GM19025 (cell line): ENCODE results near the gene TEX11.
"Not testable (repeated sequence)": the region's sequence is repeated elsewhere in the genome, so short reads cannot be mapped to it uniquely, and the experiment has no call there.

ENCODE experiments used
- ATAC-seq: cut with Tn5 transposase; IDR thresholded peaks from one replicate; pipeline ENCODE4 v1.9.1; 2021; ENCODE audit warnings: mild to moderate bottlenecking, low read depth, moderate library complexity; ENCODE audit not compliant: unreplicated experiment

The TEX11 gene

DNA sequence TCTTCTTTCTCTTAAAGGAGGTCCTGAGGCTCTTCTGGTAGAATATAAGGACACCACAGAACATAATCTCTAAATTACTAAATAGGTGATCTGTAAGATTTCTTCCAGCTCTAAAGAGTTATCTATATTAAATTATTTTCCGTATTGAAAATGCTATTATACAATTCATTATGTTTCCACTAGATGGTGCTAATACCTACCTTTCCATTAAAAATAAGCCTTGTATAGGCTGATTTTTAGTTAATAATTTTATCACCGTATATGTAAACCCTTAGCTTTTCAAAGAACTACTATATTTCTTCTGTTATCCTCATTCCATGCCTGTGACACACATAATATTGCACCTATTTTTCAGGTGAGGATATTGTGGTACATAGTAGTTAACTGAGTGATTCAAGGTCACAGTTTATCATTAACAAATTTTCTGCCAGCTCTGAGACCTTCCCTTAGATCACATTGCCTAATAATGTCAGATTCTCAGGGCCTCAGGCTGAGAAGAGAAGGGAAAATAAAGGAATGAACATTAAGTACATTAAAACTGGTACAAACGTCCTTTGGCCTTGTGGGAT is 138.8 kb downstream of the TEX11 start:
- ATAC-seq, result no peak

DNA sequence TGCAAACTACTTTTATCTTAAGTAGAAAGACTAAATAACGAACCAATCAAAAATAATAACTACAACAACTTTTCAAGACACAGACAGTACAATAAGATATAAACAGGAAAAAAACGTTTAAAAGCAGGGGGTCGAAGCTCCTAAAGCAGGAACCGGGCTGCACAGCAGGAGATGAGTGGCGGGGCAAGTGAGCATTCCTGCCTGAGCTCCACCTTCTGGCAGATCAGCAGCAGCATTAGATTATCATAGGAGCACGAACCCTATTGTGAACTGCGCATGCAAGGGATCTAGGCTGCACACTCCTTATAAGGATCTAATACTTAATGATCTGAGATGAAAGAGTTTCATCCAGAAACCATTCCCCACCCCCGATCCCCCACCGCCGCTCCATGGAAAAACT is 146.2 kb downstream of the TEX11 start:
- ATAC-seq, result no peak

DNA sequence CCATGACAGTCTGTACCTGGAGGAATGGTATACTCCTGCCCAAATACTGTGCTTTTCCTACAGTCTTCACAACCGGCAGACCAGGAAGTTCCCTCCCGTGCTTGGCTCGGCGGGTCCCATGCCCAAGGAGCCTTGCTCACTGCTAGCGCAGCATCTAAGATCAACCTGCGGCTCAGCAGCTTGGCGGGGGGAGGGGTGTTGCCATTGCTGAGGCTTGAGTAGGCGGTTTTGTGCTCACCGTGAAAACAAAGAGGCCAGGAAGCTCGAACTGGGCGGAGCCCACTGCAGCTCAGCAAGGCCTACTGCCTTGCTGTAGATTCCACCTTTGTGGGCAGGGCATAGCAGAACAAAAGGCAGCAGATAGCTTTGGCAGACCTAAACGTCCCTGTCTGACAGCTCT is 152.7 kb downstream of the TEX11 start:
- ATAC-seq, result no peak

DNA sequence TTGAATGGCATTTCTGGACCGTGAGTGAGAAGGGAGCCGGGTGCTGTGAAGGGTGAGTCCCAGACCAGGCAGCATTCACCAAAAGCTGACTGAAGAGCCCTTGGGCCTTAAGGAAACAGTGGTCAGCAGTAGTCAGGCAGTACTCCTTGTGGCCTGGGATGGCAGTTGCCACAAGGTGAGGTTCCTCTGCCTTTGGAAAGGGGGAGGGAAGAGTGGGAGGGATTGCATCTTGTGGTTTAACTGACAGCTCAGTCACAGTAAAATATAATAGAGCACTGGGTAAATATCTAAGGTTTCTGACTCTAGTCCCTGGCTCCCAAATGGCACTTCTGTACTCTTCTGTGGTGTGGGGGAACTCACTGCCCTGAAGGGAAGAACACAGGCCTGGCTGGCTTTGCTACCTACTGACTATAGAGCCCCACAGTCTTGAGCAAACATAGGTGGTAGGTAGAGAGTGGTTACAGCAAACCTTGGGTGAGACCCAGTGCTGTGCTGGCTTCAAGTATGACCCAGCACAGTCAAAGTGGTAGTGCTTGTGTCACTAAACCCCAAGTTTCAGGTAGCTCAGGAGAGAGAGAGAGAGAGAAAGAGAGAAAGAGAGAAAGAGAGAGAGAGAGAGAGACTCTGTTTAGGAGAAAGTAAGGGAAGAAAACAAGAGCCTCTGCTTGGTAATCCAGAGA is 154.2 kb downstream of the TEX11 start:
- ATAC-seq, result no peak

DNA sequence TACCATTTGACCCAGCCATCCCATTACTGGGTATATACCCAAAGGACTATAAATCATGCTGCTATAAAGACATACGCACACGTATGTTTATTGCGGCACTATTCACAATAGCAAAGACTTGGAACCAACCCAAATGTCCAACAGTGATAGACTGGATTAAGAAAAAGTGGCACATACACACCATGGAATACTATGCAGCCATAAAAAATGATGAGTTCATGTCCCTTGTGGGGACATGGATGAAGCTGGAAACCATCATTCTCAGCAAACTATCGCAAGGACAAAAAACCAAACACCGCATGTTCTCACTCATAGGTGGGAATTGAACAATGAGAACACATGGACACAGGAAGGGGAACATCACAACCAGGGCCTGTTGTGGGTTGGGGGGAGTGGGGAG is 174.7 kb downstream of the TEX11 start:
- not testable (repeated sequence) for ATAC-seq

DNA sequence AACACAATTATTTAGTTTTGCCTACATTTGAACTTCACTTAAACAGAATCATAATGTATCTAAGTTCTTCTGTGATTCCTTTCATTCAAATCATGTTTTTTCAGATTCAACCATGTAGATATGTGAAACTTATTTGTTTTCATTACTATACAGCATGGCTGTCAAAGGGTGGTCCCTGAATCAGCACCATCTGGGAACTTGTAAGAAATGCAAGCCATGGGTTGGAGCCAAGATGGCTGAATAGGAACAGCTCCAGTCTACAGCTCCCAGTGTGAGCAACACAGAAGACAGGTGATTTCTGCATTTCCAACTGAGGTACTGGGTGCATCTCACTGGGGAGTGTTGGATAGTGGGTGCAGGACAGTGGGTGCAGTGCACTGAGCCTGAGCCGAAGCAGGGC is 180.6 kb downstream of the TEX11 start:
- ATAC-seq, result not testable (repeated sequence)

DNA sequence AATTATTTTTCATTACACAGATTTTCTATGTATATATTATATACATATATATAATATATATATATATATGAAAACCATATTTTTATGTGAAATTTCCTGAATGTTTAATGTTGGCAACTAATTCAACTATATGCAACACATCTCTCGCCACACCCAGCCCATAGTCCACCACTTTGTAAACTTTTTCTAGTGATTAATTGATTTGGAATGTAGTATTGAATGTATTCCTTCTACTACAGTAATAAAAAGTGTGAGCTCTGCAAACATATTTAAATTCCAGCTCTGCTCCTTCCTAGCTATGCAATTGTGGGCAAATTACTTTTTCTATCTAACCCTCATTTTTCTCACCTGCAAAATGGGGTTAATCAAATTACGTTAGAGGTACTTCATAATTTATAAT is 187.8 kb downstream of the TEX11 start:
- ATAC-seq, result no peak

DNA sequence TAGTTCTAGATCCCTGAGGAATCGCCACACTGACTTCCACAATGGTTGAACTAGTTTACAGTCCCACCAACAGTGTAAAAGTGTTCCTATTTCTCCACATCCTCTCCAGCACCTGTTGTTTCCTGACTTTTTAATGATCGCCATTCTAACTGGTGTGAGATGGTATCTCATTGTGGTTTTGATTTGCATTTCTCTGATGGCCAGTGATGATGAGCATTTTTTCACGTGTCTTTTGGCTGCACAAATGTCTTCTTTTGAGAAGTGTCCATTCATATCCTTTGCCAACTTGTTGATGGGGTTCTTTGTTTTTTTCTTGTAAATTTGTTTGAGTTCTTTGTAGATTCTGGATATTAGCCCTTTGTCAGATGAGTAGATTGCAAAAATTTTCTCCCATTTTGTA is 197.2 kb downstream of the TEX11 start:
- not testable (repeated sequence) for ATAC-seq

DNA sequence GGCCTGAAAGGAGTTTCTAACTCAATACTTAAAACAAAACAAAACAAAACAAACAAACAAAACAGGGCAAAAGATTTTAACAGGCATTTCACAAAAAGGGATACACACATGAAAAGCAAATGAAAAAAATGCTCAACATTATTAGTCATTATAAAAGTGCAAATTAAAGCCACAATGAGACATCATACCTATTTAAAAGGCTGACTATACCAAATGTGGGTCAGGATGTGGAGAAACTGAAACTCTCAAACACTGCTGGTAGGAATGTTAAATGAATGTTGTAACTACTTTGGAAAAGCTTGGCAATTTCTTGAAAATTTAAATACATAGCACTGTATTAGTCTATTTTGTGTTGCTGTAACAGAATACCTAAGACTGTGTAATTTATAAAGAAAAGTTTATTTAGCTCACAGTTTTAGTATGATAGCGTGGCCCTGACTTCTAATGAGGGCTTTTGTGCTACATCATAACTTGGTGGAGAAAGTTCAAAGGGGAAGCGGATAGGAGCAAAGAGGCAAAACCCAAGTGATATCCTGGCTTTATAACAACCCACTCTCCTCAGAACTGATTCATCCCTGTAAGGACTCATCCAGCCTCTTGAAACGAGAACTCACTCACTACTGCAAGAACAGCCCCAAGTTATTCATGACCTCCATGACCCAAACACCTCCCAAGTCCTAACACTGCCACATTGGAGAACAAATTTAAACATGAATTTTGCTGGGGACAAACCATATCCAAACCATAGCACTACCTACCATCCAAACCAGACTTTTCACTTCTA is 214.0 kb downstream of the TEX11 start:
- ATAC-seq, result no peak

DNA sequence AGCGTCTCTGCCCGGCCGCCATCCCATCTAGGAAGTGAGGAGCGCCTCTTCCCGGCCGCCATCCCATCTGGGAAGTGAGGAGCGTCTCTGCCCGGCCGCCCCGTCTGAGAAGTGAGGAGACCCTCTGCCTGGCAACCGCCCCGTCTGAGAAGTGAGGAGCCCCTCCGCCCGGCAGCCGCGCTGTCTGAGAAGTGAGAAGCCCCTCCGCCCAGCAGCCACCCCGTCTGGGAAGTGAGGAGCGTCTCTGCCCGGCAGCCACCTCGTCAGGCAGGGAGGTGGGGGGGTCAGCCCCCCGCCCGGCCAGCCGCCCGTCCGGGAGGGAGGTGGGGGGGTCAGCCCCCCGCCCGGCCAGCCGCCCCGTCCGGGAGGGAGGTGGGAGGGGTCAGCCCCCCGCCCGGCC is 229.1 kb downstream of the TEX11 start:
- not testable (repeated sequence) for ATAC-seq

DNA sequence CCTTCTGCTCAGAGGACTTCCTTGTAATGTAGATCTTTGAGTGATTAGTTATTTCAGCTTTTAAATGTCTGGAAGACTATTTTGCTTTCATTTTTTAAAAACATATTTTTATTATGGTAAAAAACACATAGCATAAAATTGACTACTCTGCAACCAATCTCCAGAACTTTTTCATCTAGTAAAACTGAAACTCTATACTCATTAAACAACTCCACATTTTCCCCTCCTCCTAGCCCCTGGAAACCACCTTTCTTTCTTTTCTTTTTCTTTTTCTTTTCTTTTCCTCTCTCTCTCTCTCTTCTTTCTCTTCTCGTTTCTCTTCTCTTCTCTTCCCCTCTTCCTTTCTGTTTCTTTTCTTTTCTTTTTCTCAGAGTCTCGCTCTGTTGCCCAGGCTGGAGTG is 233.2 kb downstream of the TEX11 start:
- no peak for ATAC-seq

DNA sequence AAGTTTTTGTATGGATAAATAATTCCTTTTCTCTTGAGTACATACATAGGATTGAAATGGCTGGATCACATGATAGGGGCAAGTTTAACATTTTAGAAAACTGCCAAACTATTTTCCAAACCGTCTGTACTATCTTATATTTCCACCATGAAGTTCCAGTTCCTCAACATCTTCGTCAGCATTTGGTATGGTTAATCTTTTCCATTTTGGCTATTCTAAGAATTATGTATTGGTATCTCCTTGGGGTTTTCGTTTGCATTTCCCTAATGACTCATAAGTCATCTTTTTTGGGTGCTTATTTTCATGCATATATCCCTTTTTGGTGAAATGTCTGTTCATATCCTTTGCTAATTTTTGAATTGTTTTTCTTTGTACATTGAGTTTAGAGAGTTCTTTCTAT is 236.2 kb downstream of the TEX11 start:
- no peak for ATAC-seq

DNA sequence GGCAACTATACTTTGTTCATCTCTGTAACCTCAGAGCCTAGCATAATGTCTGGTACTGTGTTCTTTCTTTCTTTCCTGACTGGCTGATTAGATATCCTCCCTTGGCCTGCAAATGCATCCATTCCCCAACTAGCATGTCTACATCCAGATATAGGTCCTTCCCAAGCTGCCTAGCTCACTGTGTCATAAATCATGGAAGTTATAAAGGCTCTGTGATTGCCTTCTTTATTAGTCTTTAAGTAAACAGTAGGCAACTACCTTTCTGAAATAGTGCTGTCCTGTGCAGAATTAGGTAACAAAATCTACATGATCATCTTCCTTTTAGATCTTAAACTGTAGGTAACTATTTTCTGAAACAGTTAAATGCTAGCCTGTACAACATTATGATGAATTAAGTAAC is 239.4 kb downstream of the TEX11 start:
- no peak for ATAC-seq

DNA sequence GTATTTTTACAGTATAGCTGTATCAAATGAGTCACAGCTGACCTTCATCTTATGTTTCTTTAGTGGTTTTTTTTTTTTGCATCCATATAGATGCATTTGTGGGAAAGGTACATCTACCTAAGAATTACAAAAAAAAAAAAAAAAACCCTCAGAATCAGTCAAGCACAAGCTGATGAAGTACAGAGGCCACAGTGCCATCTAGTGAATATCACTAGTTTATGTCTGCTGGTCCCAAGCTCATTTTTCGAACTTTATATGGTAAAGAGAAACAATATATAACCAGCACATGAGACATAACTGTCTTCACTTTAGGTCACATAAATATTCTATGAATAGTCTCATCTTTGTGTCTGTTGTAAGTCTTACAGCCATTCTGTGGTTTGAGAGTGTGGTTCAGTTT is 243.8 kb downstream of the TEX11 start:
- ATAC-seq, result no peak

DNA sequence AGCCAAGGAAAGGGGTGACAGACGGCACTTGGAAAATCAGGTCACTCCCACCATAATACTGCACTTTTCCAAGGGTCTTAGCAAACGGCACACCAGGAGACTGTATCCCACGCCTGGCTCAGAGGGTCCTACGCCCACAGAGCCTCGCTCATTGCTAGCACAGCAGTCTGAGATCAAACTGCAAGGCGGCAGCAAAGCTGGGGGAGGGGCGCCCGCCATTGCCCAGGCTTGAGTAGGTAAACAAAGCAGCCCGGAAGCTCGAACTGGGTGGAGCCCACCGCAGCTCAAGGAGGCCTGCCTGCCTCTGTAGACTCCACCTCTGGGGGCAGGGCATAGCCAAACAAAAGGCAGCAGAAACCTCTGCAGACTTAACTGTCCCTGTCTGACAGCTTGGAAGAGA is 247.4 kb downstream of the TEX11 start:
- not testable (repeated sequence) for ATAC-seq

DNA sequence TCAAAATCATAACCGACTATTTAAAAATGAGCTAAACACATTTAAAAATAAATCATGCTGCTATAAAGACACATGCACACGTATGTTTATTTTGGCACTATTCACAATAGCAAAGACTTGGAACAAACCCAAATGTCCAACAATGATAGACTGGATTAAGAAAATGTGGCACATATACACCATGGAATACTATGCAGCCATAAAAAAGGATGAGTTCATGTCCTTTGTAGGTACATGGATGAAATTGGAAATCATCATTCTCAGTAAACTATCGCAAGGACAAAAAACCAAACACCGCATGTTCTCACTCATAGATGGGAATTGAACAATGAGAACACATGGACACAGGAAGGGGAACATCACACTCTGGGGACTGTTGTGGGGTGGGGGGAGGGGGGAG is 251.0 kb downstream of the TEX11 start:
- not testable (repeated sequence) for ATAC-seq

DNA sequence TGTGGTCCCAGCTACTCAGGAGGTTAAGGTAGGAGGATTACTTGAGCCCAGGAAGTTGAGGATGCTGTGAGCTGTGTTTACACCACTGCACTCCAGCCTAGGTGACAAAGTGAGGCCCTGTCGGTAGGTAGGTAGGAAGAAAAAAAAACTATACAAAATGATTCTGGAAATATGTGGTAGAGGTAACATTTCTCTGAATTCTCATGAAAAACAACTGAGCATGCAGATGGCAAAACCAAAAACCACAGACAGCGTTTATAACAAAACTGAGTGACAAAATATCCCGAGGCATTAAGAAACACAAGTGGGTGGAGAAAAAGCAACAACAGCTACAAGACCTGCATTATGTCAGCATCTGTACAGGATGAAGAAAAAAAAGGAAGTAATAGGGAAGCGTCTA is 252.2 kb downstream of the TEX11 start:
- no peak for ATAC-seq

DNA sequence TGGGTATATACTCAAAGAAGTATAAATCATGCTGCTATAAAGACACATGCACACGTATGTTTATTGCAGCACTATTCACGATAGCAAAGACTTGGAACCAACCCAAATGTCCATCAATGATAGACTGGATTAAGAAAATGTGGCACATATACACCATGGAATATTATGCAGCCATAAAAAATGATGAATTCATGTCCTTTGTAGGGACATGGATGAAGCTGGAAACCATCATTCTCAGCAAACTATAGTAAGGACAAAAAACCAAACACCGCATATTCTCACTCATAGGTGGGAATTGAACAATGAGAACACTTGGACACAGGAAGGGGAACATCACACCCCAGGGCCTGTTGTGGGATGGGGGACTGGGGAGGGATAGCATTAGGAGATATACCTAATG is 260.6 kb downstream of the TEX11 start:
- not testable (repeated sequence) for ATAC-seq

DNA sequence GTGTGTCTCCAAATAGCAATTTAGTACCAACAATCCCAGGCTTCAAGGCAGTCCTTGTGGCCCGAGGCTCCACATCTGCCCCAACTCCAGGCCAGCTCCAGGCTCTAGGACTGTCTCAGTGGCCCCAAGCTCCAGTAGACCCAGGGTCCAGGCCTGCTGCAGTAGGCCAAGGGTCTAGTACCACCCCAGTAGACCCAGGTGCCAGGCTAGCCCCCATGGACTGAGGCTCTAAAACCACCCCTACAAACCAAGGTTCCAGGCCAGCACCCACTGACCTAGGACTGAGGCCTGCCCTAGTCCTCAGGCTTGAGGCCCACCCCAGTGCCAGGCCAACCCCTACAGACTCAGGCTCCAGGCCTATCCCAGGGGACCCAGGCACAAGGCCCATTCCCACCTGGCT is 272.3 kb downstream of the TEX11 start:
- no peak for ATAC-seq

DNA sequence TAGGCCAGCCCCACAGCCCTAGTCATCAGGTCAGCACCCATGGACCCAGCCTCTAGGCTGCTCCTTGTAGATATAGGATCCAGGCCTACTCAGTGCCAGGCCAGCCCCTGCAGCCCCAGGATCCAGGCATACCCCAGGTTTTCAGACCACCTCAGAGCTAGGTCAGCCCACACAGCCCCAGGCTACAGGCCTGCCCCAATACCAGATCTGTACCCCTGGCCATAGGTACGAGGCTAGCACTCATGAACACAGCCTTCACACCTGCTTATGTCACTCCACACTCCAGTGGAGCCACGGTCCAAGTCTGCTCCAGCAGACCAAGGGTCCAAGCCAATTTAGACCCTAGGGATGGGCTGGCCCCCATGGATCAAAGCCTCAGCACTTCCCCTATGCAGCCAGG is 272.8 kb downstream of the TEX11 start:
- ATAC-seq, result no peak

DNA sequence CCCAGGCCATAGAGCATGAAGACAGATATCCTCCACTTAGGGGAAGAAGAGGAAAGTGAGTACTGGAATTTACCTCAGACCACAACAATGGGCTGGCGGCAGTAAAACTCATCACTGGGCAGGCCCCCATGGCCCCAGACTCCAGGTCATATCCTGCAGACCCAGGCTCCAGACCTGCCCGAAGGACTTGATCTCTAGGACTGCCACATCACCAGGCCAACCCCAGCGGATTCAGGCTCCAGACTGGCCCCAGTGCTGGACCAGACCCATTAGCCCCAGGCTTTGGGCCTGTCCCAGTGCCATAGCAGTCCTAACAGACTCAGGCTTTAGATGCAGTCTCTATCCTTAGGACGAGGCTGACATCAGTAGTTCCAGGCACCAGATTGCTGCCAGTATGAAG is 273.3 kb downstream of the TEX11 start:
- ATAC-seq, result no peak

DNA sequence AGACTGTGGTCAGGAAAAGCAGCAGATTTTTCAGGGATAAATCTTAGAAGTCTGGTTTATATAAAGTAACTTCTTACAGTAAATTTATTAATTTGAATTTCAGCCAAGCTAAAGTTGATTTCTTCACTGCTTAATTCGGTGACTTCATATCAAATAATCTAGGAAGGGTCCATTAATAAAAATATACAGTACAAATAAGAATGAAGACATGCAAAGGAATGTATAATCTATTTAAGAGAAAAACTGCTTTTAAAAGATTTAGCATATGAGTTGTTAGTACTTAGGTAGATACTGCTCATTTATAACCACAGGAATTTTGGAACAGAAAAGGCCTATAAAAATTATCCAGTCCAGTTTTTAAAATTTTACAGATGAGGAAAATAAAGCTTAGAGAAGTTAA is 286.8 kb downstream of the TEX11 start:
- ATAC-seq, result no peak
